ENCODE results near the gene MAZ. TPM values are rescaled to one million over a fixed set of nuclear protein-coding genes. Genes with fewer than 3 reads are reported as not detected.

MAZ gene
- total RNA-seq, 4 donors from 2014 or later = 68.7 to 145 (median 96.4) TPM

DNA sequence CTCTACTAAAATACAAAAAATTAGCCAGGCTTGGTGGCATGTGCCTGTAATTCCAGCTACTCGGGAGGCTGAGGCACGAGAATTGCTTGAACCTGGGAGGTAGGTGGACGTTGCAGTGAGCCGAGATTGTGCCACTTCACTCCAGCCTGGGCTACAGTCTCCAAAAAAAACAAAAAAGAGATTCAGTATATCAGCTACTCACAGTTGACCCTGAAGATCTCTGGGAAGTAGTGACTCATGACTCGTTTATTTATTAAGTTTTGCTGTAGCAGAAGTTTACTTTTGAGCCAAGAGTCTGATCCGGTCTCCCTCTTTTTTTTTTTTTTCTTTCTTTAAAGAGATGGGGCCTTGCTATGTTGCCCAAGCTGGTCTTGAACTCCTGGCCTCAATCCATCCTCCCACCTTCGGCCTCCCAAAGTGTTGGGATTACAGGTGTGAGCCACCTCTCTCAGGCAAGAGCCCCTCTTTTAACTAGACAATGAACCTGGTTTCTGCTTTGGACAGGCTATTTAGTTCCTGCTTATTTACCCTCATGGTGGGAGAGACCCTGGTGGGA, 18.3 kb downstream of the MAZ start:
- no peak for ATAC-seq
- peak overlapping the region in 1 of 4 donors; percentile 5 for H3K4me3 ChIP-seq
- no peak for DNase-seq
- in situ Hi-C loops (cut with MboI; ENCODE audit: low sequenced_read_pairs in 4 of 4) = no loop called here
- H3K36me3 ChIP-seq = peaks cover 0 to under 1% of the 10 kb centered on the region in 2 donors
- no peaks in the 10 kb centered on the region for H3K9me3 ChIP-seq
- peak overlapping the region; percentile 63 to 71 (median 68) for H3K27ac ChIP-seq
- H3K27me3 ChIP-seq = no peaks in the 10 kb centered on the region
- TF ChIP-seq CTCF (IDR thresholded peaks at IDR 0.05 in 4 of 5, conservative IDR thresholded peaks at IDR 0.05 in 1 of 5) = no peak
- TF ChIP-seq POLR2A (IDR thresholded peaks at IDR 0.05) = no peak
- H3K4me1 ChIP-seq = peaks cover 55 to 60% of the 10 kb centered on the region in 2 donors
- intact Hi-C loops (cut with DNase I; ENCODE audit: low total_unique reads) = no loop called here

GRCh38 chr16:29825145-29826044, 19.1 kb downstream of the MAZ start:
- peaks cover 48 to 52% of the 10 kb centered on the region in 2 donors for H3K4me1 ChIP-seq
- DNase-seq (no peak), ATAC-seq (peak in 1 of 2 donors; percentile 31)
- no peak for TF ChIP-seq POLR2A (IDR thresholded peaks at IDR 0.05)
- no peak for TF ChIP-seq CTCF (IDR thresholded peaks at IDR 0.05 in 4 of 5, conservative IDR thresholded peaks at IDR 0.05 in 1 of 5)
- peak overlapping the region in 1 of 4 donors; percentile 5 for H3K4me3 ChIP-seq
- intact Hi-C loops (cut with DNase I; ENCODE audit: low total_unique reads) = no loop called here
- no peaks in the 10 kb centered on the region for H3K9me3 ChIP-seq
- no peaks in the 10 kb centered on the region for H3K27me3 ChIP-seq
- no peaks in the 10 kb centered on the region for H3K36me3 ChIP-seq
- H3K27ac ChIP-seq = peak overlapping the region; percentile 63 to 71 (median 68)
- in situ Hi-C loops (cut with MboI; ENCODE audit: low sequenced_read_pairs in 4 of 4) = no loop called here

- in situ Hi-C loops (cut with MboI; ENCODE audit: low sequenced_read_pairs in 4 of 4) = no loop called here
- no peak for TF ChIP-seq POLR2A (IDR thresholded peaks at IDR 0.05)
- TF ChIP-seq CTCF (IDR thresholded peaks at IDR 0.05 in 4 of 5, conservative IDR thresholded peaks at IDR 0.05 in 1 of 5) = no peak
- H3K4me1 ChIP-seq = peaks cover 40 to 43% of the 10 kb centered on the region in 2 donors
These were observed 20.0 kb downstream of the MAZ start for GRCh38 chr16:29826342-29826695.

GRCh38 chr16:29830774-29831173, 24.4 kb downstream of the MAZ start:
- Histone ChIP-seq H3K27ac (no peak overlapping the region), H3K36me3 (peaks cover 0 to 34% of the 10 kb centered on the region in 2 donors), H3K27me3 (no peaks in the 10 kb centered on the region), H3K4me1 (peaks cover 4 to 5% of the 10 kb centered on the region in 2 donors), H3K9me3 (no peaks in the 10 kb centered on the region), H3K4me3 (no peak overlapping the region)
- intact Hi-C loops (cut with DNase I; ENCODE audit: low total_unique reads) = no loop called here
- DNase-seq (no peak), ATAC-seq (no peak)
- no peak for TF ChIP-seq CTCF (IDR thresholded peaks at IDR 0.05 in 4 of 5, conservative IDR thresholded peaks at IDR 0.05 in 1 of 5)
- TF ChIP-seq POLR2A (IDR thresholded peaks at IDR 0.05) = no peak
- in situ Hi-C loops (cut with MboI; ENCODE audit: low sequenced_read_pairs in 4 of 4) = no loop called here

More at GRCh38 chr16:29826342-29826695, 20.0 kb downstream of the MAZ start:
- no peaks in the 10 kb centered on the region for H3K9me3 ChIP-seq
- H3K36me3 ChIP-seq = peaks cover 0 to 8% of the 10 kb centered on the region in 2 donors
- intact Hi-C loops (cut with DNase I; ENCODE audit: low total_unique reads) = no loop called here
- DNase-seq (no peak), ATAC-seq (no peak)
- peak overlapping the region in 3 of 4 donors; percentile 36 to 70 (median 63) for H3K27ac ChIP-seq
- H3K27me3 ChIP-seq = no peaks in the 10 kb centered on the region
- no peak overlapping the region for H3K4me3 ChIP-seq

Measured in gastrocnemius medialis (tissue), 4 donors.